Measurements from ENCODE around the gene PADI2.

DNA sequence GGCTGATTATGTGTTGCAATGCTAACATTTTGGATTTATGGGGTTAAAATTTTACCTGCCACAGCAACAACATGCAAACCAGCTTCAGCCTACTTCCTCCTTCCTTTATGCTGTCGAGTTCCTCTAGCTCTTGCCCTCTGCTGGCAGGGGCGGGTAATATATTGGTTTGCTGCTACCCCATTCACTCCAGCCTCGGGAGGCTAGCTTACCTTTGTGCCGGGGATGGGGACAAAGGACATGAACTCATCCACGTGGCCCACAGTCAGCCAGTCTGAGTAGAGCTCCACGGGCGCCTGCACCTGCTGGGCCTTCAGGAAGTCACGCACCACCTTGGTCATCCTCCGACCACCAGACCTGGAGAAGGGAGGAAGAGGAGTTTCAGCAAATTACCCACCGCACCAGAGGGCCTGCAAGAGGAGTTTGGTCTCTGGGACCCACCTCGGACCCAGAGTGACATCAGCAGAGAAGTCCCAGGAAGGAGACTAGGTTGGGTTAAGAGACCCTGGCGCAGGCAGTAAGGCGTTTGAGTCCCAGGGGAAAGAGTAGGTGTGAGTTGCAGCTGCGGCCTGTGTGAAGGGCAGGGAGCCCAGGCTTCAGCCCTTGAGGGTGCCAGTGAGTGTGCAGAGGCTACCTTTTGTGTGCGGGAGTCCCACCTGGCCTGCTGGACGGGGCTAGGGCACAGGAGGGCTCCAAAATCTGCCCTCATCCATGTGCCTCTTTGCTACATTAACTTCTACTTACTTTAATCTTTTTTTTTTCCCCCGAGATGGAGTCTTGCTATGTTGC is 43.6 kb downstream of the PADI2 start:
- no peak for TF ChIP-seq POLR2A (IDR thresholded peaks at IDR 0.05)
- TF ChIP-seq, protein P1, sequence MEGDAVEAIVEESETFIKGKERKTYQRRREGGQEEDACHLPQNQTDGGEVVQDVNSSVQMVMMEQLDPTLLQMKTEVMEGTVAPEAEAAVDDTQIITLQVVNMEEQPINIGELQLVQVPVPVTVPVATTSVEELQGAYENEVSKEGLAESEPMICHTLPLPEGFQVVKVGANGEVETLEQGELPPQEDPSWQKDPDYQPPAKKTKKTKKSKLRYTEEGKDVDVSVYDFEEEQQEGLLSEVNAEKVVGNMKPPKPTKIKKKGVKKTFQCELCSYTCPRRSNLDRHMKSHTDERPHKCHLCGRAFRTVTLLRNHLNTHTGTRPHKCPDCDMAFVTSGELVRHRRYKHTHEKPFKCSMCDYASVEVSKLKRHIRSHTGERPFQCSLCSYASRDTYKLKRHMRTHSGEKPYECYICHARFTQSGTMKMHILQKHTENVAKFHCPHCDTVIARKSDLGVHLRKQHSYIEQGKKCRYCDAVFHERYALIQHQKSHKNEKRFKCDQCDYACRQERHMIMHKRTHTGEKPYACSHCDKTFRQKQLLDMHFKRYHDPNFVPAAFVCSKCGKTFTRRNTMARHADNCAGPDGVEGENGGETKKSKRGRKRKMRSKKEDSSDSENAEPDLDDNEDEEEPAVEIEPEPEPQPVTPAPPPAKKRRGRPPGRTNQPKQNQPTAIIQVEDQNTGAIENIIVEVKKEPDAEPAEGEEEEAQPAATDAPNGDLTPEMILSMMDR (IDR thresholded peaks at IDR 0.05), result no peak
